H1 (cell line): Measurements from ENCODE around the gene CD63. TPM values are rescaled to one million over a fixed set of nuclear protein-coding genes. Genes with fewer than 3 reads are reported as not detected.
A peak's percentile ranks its signal among the peaks of the same experiment; 100 is the strongest.

ENCODE experiments used
- CTCF ChIA-PET: fragments of 300-600 bp; sonication (Branson Sonifier 250); formaldehyde crosslinking; loops from one replicate; lab custom pipeline; 2021; ENCODE audit not compliant: partially characterized antibody; lab: Charles Lee
- POLR2A ChIA-PET: fragments of 300-600 bp; sonication (Branson Sonifier 250); formaldehyde crosslinking; loops from one replicate; lab custom pipeline; 2021; ENCODE audit warnings: inconsistent platforms; ENCODE audit not compliant: partially characterized antibody; lab: Charles Lee
- DNase-seq, 2 experiments: peaks; one replicate each; pipeline versions ENCODE4 v3.0.0 to v3.0.0-alpha.2; 2010 to 2022; ENCODE audit warnings: low spot score in 2 of 2, low read depth in 1 of 2, mixed read lengths in 1 of 2
- FAIRE-seq: peaks from 2 replicates; lab custom pipeline; 2011; peaks lifted over from hg19 to GRCh38; lab: Jason Lieb, UNC
- H2AFZ ChIP-seq: 2 replicates; pipeline ENCODE4 v1.8.1; 2012; ENCODE audit warnings: low read length, inconsistent platforms
- H2AK5ac ChIP-seq: 2 replicates; pipeline ENCODE4 v1.6.1; 2013; ENCODE audit warnings: low read depth, low read length
- H2BK120ac ChIP-seq: replicated peaks from 2 replicates; pipeline ENCODE3; 2013; ENCODE audit warnings: low read depth, low read length, inconsistent platforms
- H2BK12ac ChIP-seq: 2 replicates; pipeline ENCODE4 v1.6.1; 2013; ENCODE audit warnings: low read depth, low read length
- H2BK15ac ChIP-seq: 2 replicates; pipeline ENCODE4 v1.6.1; 2013; ENCODE audit warnings: low read length
- H2BK20ac ChIP-seq: 2 replicates; pipeline ENCODE4 v1.6.1; 2013; ENCODE audit warnings: low read length
- H2BK5ac ChIP-seq: 2 replicates; pipeline ENCODE4 v1.6.1; 2013; ENCODE audit warnings: low read depth, low read length
- H3K14ac ChIP-seq: 2 replicates; pipeline ENCODE4 v1.6.1; 2013; ENCODE audit warnings: inconsistent platforms; ENCODE audit not compliant: insufficient read length
- H3K18ac ChIP-seq: 2 replicates; pipeline ENCODE4 v1.6.1; 2013; ENCODE audit warnings: low read length; ENCODE audit errors: extremely low read depth
- H3K23ac ChIP-seq: 2 replicates; pipeline ENCODE4 v1.6.1; 2013; ENCODE audit warnings: inconsistent platforms; ENCODE audit not compliant: insufficient read length
- H3K23me2 ChIP-seq: 2 replicates; pipeline ENCODE4 v1.6.1; 2013; ENCODE audit warnings: low read depth, low read length
- H3K27ac ChIP-seq: 2 replicates; pipeline ENCODE4 v1.6.1; 2011; ENCODE audit warnings: low read depth, low read length, inconsistent platforms
- H3K27me3 ChIP-seq, 4 experiments: replicated peaks in 1 of 4; 1 replicate in 1 of 4; 2 replicates in 3 of 4; pipeline versions ENCODE4 v1.6.1 to v1.8.1; 2011 to 2013; ENCODE audit warnings: low read length in 3 of 4, mild to moderate bottlenecking in 3 of 4, inconsistent platforms in 2 of 4, mixed read lengths in 2 of 4, moderate library complexity in 1 of 4; ENCODE audit not compliant: control insufficient read depth in 3 of 4, insufficient read depth in 3 of 4; ENCODE audit errors: extremely low read depth in 1 of 4
- H3K36me3 ChIP-seq, 4 experiments: 2 replicates each; pipeline versions ENCODE4 v1.6.1 to v1.8.1; 2011 to 2013; ENCODE audit warnings: mild to moderate bottlenecking in 4 of 4, low read length in 3 of 4, moderate library complexity in 2 of 4, control low read depth in 1 of 4, inconsistent platforms in 1 of 4; ENCODE audit not compliant: insufficient read depth in 4 of 4, control insufficient read depth in 2 of 4
- H3K4ac ChIP-seq: replicated peaks from 2 replicates; pipeline ENCODE3; 2013; ENCODE audit warnings: low read length, low read depth, mixed read lengths, inconsistent platforms; ENCODE audit not compliant: insufficient read length
- H3K4me1 ChIP-seq, 4 experiments: replicated peaks in 1 of 4; 1 replicate in 1 of 4; 2 replicates in 3 of 4; pipeline versions ENCODE4 v1.6.1 to v1.8.1; 2011 to 2013; ENCODE audit warnings: low read length in 3 of 4, inconsistent platforms in 2 of 4, mixed read lengths in 1 of 4; ENCODE audit not compliant: insufficient read depth in 4 of 4, control insufficient read depth in 3 of 4
- H3K4me2 ChIP-seq, 2 experiments: 2 replicates each; pipeline versions ENCODE4 v1.6.1 to v1.8.1; 2011 to 2013; ENCODE audit warnings: low read depth in 2 of 2, low read length in 2 of 2, control low read depth in 1 of 2, inconsistent platforms in 1 of 2, mild to moderate bottlenecking in 1 of 2; ENCODE audit not compliant: insufficient read depth in 1 of 2
- H3K4me3 ChIP-seq, 4 experiments: fragments of 200-600, 300-600 bp in 1 of 4; sonication (generic), shearing (Covaris generic), sonication (Bioruptor Twin) in 1 of 4; 2 replicates each; pipeline versions ENCODE4 v1.5.1 to v1.8.1; 2011 to 2016; ENCODE audit warnings: low read length in 4 of 4, low read depth in 3 of 4, control low read depth in 2 of 4, inconsistent platforms in 2 of 4, mild to moderate bottlenecking in 2 of 4, mixed read lengths in 1 of 4, moderate library complexity in 1 of 4; ENCODE audit not compliant: insufficient read depth in 2 of 4; ENCODE audit errors: extremely low read depth in 1 of 4
- H3K56ac ChIP-seq: replicated peaks from 2 replicates; pipeline ENCODE3; 2013; ENCODE audit warnings: low read depth, mild to moderate bottlenecking, mixed read lengths, low read length, inconsistent platforms; ENCODE audit not compliant: insufficient read length
- H3K79me1 ChIP-seq: 2 replicates; pipeline ENCODE4 v1.6.1; 2013; ENCODE audit warnings: low read depth, low read length, control low read depth
- H3K79me2 ChIP-seq, 2 experiments: 2 replicates each; pipeline versions ENCODE4 v1.6.1 to v1.8.1; 2012 to 2013; ENCODE audit warnings: low read length in 2 of 2, mild to moderate bottlenecking in 2 of 2, inconsistent platforms in 1 of 2; ENCODE audit not compliant: insufficient read depth in 2 of 2, control insufficient read depth in 1 of 2
- H3K9ac ChIP-seq, 4 experiments: replicated peaks in 1 of 4; 1 replicate in 1 of 4; 2 replicates in 3 of 4; pipeline versions ENCODE4 v1.6.1 to v1.8.1; 2011 to 2013; ENCODE audit warnings: low read depth in 3 of 4, low read length in 3 of 4, control low read depth in 2 of 4, mild to moderate bottlenecking in 2 of 4, moderate library complexity in 2 of 4, inconsistent platforms in 1 of 4; ENCODE audit errors: extremely low read depth in 1 of 4
- H3K9me3 ChIP-seq, 2 experiments: 2 replicates each; pipeline versions ENCODE4 v1.6.1 to v1.8.1; 2012 to 2013; ENCODE audit warnings: mild to moderate bottlenecking in 2 of 2, moderate library complexity in 2 of 2, control low read depth in 1 of 2, inconsistent platforms in 1 of 2, low read depth in 1 of 2, low read length in 1 of 2, mixed read lengths in 1 of 2; ENCODE audit not compliant: insufficient read depth in 2 of 2
- H4K20me1 ChIP-seq, 2 experiments: replicated peaks in 1 of 2; 2 replicates each; pipeline versions ENCODE3 to v1.8.1; 2011 to 2013; ENCODE audit warnings: inconsistent platforms in 2 of 2, low read length in 2 of 2, mild to moderate bottlenecking in 1 of 2; ENCODE audit not compliant: insufficient read depth in 2 of 2, control insufficient read depth in 1 of 2
- H4K5ac ChIP-seq: 2 replicates; pipeline ENCODE4 v1.6.1; 2013; ENCODE audit warnings: low read length, low read depth, mixed read lengths, inconsistent platforms; ENCODE audit not compliant: insufficient read length
- H4K8ac ChIP-seq: 2 replicates; pipeline ENCODE4 v1.8.0; 2013; ENCODE audit warnings: mild to moderate bottlenecking, moderate library complexity, low read length, inconsistent platforms; ENCODE audit not compliant: insufficient read depth; ENCODE audit errors: extremely low read depth
- H4K91ac ChIP-seq: replicated peaks from 2 replicates; pipeline ENCODE3; 2013; ENCODE audit warnings: low read length, mixed read lengths, inconsistent platforms; ENCODE audit not compliant: insufficient read length
- CTBP2 ChIP-seq: IDR thresholded peaks from 2 replicates; pipeline ENCODE4 v1.7.0; 2011; ENCODE audit warnings: borderline replicate concordance, mild to moderate bottlenecking, moderate library complexity, mixed read lengths, low read length; ENCODE audit not compliant: insufficient read depth, insufficient read length
- CTCF ChIP-seq, 3 experiments: IDR thresholded peaks; 1 replicate in 2 of 3; 2 replicates in 1 of 3; pipeline versions ENCODE4 v1.5.1 to v1.6.1; 2011; ENCODE audit warnings: low read length in 3 of 3, mild to moderate bottlenecking in 3 of 3, inconsistent platforms in 2 of 3, low read depth in 1 of 3, moderate library complexity in 1 of 3; ENCODE audit not compliant: insufficient read depth in 1 of 3; ENCODE audit errors: control extremely low read depth in 1 of 3
- EGR1 ChIP-seq: IDR thresholded peaks from 2 replicates; pipeline ENCODE4 v1.6.1; 2011; ENCODE audit warnings: low read depth, low read length, borderline replicate concordance
- FOSL1 ChIP-seq: IDR thresholded peaks from 2 replicates; pipeline ENCODE4 v1.6.1; 2011; ENCODE audit warnings: mild to moderate bottlenecking, low read depth, low read length, moderate library complexity; ENCODE audit not compliant: insufficient read depth
- JUN ChIP-seq: IDR thresholded peaks from 2 replicates; pipeline ENCODE4 v1.6.1; 2011; ENCODE audit warnings: low read depth, mild to moderate bottlenecking, improper control_type of control experiment, low read length
- POLR2A ChIP-seq, 2 experiments: IDR thresholded peaks; 1 replicate in 1 of 2; 2 replicates in 1 of 2; pipeline ENCODE4 v1.6.1; 2011; ENCODE audit warnings: low read depth in 2 of 2, low read length in 2 of 2, mild to moderate bottlenecking in 2 of 2; ENCODE audit errors: control extremely low read depth in 1 of 2
- TAF1 ChIP-seq: IDR thresholded peaks from 2 replicates; pipeline ENCODE4 v1.6.1; 2011; ENCODE audit warnings: mild to moderate bottlenecking, low read depth, low read length
- WGBS, 2 experiments: shearing (Covaris generic) in 1 of 2; methylation state at CpG; one replicate each; pipeline versions ENCODE4 v1.1.6 to v1.1.7; 2013 to 2015; ENCODE audit warnings: low lambda C conversion rate in 2 of 2, mixed read lengths in 2 of 2, inconsistent platforms in 1 of 2, low coverage in 1 of 2, missing lambda C conversion rate in 1 of 2; ENCODE audit not compliant: insufficient replicate concordance in 2 of 2, insufficient coverage in 1 of 2, insufficient read length in 1 of 2; ENCODE audit errors: extremely low coverage in 1 of 2, missing lambda C conversion rate in 1 of 2; 5-methylcytosine and 5-hydroxymethylcytosine counted together
- polyA plus RNA-seq, 7 experiments: library from polyadenylated mRNA; depleted of rRNA in 3 of 7; stranded (reverse) in 5 of 7; unstranded in 2 of 7; fragments of >200 nt in 5 of 7; fragments of 200-250 nt in 2 of 7; gene quantifications; 1 replicate in 5 of 7; 2 replicates in 1 of 7; 4 replicates in 1 of 7; pipeline versions ENCODE4 v1.2.1 to v1.2.3, GENCODE V29; 2011 to 2013; ENCODE audit warnings: missing spikeins in 2 of 7, mixed read lengths in 2 of 7
- total RNA-seq: library from RNA; stranded (reverse); fragmentation: NEBNext Ultra II Directional; extraction: Animal tissue kit (Norgen Biotek cat#: 25700); gene quantifications from 2 replicates; pipeline ENCODE4 v1.2.1, GENCODE V29; 2021
- TF ChIP-seq, protein P1 (sequence below): IDR thresholded peaks from 2 replicates; pipeline ENCODE4 v1.6.1; 2012; ENCODE audit warnings: low read length, inconsistent platforms

Gene CD63
- total and polyA plus RNA-seq, 2 of the 8 experiments (the other 6 are each of a cell fraction or from before 2014, with no cell fraction given): 440 to 526 TPM

- POLR2A ChIA-PET: no interaction called here
- Histone ChIP-seq H3K4me1 (peaks cover 0 to 25% (median 8%) of the 10 kb centered on the region in 4 experiments; a peak in 5 of 7 replicates), H3K36me3 (no peaks in the 10 kb centered on the region), H3K23ac (no peak overlapping the region), H3K23me2 (peaks cover 15% of the 10 kb centered on the region), H2AK5ac (no peak overlapping the region), H3K27me3 (peaks cover 0 to 3% (median 0%) of the 10 kb centered on the region in 4 experiments; a peak in 5 of 7 replicates), H3K4me3 (peak overlapping the region; percentile 64 to 88 (median 76)), H2BK120ac (no peak overlapping the region), H2BK15ac (no peak overlapping the region; the same call in 1 of the 2 replicates), H4K20me1 (peaks cover 0 to 7% of the 10 kb centered on the region in 2 experiments), H3K4me2 (peak overlapping the region; percentile 87 to 100), H2BK20ac (peak overlapping the region; percentile 29; the same call in 1 of the 2 replicates), H3K4ac (no peak overlapping the region), H3K79me2 (peaks cover 0 to 30% of the 10 kb centered on the region in 2 experiments; a peak in 2 of 4 replicates), H3K27ac (0 out of 2 replicates have a peak overlapping the region, but pooled peaks have one; percentile 19), H2AFZ (peak overlapping the region; percentile 77), H2BK12ac (peak overlapping the region; percentile 45; the same call in 1 of the 2 replicates), H2BK5ac (peak overlapping the region; percentile 72; the same call in 1 of the 2 replicates), H3K18ac (peak overlapping the region; percentile 7; the same call in 1 of the 2 replicates), H4K8ac (no peak overlapping the region), H3K9ac (peak overlapping the region in 2 of 4 experiments; percentile 27 to 50; a peak in 3 of 7 replicates), H3K14ac (no peak overlapping the region), H4K5ac (no peak overlapping the region), H4K91ac (no peak overlapping the region), H3K79me1 (peaks cover 11% of the 10 kb centered on the region; the same call in 1 of the 2 replicates), H3K9me3 (no peaks in the 10 kb centered on the region), H3K56ac (no peak overlapping the region)
- DNase-seq (no peak), FAIRE-seq (no peak)
- CTCF ChIA-PET: interaction anchor here (2.7 kb wide), 1 partner anchor 11 kb away, joined by 16 read pairs; the partner anchor contains the start of gene RDH5
- 42% methylated on average over 3 of the region's 3 CpGs; no CpG with 5 or more reads in 1 of the 2 experiments for WGBS, 2 experiments
- TF ChIP-seq CTCF (IDR thresholded peaks at IDR 0.05; ENCODE audit: control extremely low read depth in 1 of 3, insufficient read depth in 1 of 3, low read depth in 1 of 3, low read length in 3 of 3) (no peak), TAF1 (no peak), POLR2A (IDR thresholded peaks at IDR 0.05; ENCODE audit: control extremely low read depth in 1 of 2, low read depth in 2 of 2, low read length in 2 of 2) (no peak), EGR1 (no peak), JUN (no peak), FOSL1 (no peak), CTBP2 (no peak)
- TF ChIP-seq, protein P1, sequence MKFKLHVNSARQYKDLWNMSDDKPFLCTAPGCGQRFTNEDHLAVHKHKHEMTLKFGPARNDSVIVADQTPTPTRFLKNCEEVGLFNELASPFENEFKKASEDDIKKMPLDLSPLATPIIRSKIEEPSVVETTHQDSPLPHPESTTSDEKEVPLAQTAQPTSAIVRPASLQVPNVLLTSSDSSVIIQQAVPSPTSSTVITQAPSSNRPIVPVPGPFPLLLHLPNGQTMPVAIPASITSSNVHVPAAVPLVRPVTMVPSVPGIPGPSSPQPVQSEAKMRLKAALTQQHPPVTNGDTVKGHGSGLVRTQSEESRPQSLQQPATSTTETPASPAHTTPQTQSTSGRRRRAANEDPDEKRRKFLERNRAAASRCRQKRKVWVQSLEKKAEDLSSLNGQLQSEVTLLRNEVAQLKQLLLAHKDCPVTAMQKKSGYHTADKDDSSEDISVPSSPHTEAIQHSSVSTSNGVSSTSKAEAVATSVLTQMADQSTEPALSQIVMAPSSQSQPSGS: no peak
Observed at GRCh38 chr12:55708695-55709233, 20.0 kb downstream of the CD63 start.
